ENCODE results near the gene UNC13A. TPM values are rescaled to one million over a fixed set of nuclear protein-coding genes. Genes with fewer than 3 reads are reported as not detected.

Gene UNC13A
- total and polyA plus RNA-seq, 2 of the 8 experiments (the other 6 are each of a cell fraction or from before 2014, with no cell fraction given) = 13.1 to 47.6 TPM

DNA sequence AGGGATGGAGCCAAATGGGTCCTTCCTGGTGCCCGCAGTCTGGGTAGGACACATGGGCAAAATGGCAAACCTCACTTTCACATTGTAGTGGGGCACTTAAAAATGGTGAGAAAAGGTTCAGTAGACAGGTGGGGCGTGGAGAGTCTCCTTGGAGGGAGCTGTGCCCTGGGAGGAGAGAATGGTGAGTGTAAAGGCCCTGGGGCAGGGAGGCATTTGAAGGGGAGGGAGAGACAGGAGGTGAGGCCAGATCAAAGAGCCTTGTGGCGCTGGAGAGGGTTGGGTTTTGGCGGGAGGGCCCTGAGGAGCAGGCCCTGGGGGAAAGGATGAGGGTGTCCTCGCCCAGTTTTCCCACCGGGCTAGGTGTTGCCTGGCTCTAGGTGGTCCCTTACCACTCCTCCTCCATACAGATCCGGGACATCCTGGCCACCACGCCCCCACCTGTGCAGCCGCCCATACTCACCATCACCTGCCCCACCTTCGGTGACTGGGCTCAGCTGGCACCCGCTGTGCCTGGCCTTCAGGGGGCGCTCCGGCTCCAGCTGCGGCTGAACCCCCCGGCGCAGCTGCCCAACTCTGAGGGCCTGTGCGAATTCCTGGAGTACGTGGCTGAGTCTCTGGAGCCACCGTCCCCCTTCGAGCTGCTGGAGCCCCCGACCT is 37.4 kb upstream of the UNC13A start (continued):
- TF ChIP-seq EZH2 (IDR thresholded peaks at IDR 0.05; ENCODE audit: low read depth, low read length, severe bottlenecking) (no peak), KDM5A (IDR thresholded peaks at IDR 0.05; ENCODE audit: low read length) (no peak), RNF2 (IDR thresholded peaks at IDR 0.05; ENCODE audit: borderline replicate concordance, low read depth, low read length, missing control alignments, poor library complexity, severe bottlenecking) (no peak), POU5F1 (IDR thresholded peaks at IDR 0.05; ENCODE audit: low read depth, low read length) (no peak), TCF12 (IDR thresholded peaks at IDR 0.05; ENCODE audit: low read depth, low read length) (no peak), RAD21 (IDR thresholded peaks at IDR 0.05 in 1 of 2, conservative IDR thresholded peaks at IDR 0.05 in 1 of 2; ENCODE audit: low read depth in 2 of 2, low read length in 2 of 2) (peak; percentile 73 to 88), TEAD4 (IDR thresholded peaks at IDR 0.05; ENCODE audit: low read depth, low read length) (no peak)
- TF ChIP-seq, protein P1, sequence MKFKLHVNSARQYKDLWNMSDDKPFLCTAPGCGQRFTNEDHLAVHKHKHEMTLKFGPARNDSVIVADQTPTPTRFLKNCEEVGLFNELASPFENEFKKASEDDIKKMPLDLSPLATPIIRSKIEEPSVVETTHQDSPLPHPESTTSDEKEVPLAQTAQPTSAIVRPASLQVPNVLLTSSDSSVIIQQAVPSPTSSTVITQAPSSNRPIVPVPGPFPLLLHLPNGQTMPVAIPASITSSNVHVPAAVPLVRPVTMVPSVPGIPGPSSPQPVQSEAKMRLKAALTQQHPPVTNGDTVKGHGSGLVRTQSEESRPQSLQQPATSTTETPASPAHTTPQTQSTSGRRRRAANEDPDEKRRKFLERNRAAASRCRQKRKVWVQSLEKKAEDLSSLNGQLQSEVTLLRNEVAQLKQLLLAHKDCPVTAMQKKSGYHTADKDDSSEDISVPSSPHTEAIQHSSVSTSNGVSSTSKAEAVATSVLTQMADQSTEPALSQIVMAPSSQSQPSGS (IDR thresholded peaks at IDR 0.05; ENCODE audit: low read length) = no peak
